Cardiac muscle cell (in vitro differentiated cells and primary cell): ENCODE data around the gene HPCAL4. TPM values are rescaled to one million over a fixed set of nuclear protein-coding genes. Genes with fewer than 3 reads are reported as not detected.

Source experiments
- DNase-seq, 2 donors: peaks; one replicate each; pipeline versions ENCODE4 v3.0.0 to v3.0.0-alpha.2; 2010 to 2017; ENCODE audit warnings: low read depth in 1 of 2, low spot score in 1 of 2
- H3K27ac ChIP-seq: fragments of 200-600 bp; sonication (generic); 2 replicates; pipeline ENCODE4 v1.5.1; 2016
- H3K27me3 ChIP-seq: fragments of 200-600 bp; sonication (generic); 2 replicates; pipeline ENCODE4 v1.6.0; 2016; ENCODE audit warnings: control low read depth
- H3K36me3 ChIP-seq: fragments of 200-600 bp; sonication (generic); 2 replicates; pipeline ENCODE4 v1.5.1; 2016; ENCODE audit warnings: control low read depth
- H3K4me1 ChIP-seq: fragments of 200-600 bp; sonication (generic); 2 replicates; pipeline ENCODE4 v1.8.1; 2017; ENCODE audit warnings: low read depth, mild to moderate bottlenecking, mixed run types
- H3K4me3 ChIP-seq: fragments of 200-600 bp; sonication (generic); 2 replicates; pipeline ENCODE4 v1.5.1; 2016; ENCODE audit warnings: mild to moderate bottlenecking
- H3K9me3 ChIP-seq: fragments of 200-600 bp; sonication (generic); 2 replicates; pipeline ENCODE4 v1.5.1; 2017; ENCODE audit warnings: low read depth, mild to moderate bottlenecking, control low read depth
- polyA plus RNA-seq: library from polyadenylated mRNA; unstranded; fragments of >200 nt; fragmentation: Nextera tagmentation; extraction: Ambion mirVana; gene quantifications from 2 replicates; pipeline ENCODE4 v1.2.1, GENCODE V29; 2016
- total RNA-seq: library from RNA; depleted of rRNA; stranded (reverse); fragments of >200 nt; gene quantifications from 2 replicates; pipeline ENCODE4 v1.2.3, GENCODE V29; 2016
- TF ChIP-seq, protein P1 (sequence below): IDR thresholded peaks from 2 replicates; pipeline ENCODE4 v1.5.1; 2012; ENCODE audit warnings: low read depth, mild to moderate bottlenecking, low read length

HPCAL4 gene
- total and polyA plus RNA-seq, 2 experiments from 2014 or later = 0.06 to 0.09 TPM

DNA sequence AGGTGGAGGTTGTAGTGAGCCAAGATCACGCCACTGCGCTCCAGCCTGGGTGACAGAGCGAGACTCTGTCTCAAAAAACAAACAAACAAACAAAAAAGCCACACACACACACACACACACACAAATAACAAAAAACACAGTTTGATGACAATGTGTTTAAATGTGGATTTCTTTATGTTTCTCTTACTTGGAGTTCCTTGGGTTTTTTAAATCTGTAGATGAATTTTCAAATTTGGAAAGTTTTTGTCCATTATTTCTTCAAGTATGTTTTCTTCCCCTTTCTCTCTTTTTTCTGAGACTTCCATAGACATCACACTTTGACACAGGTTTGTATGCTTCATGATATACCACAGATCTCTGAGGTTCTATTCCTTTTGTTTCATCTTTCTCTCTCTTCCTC, 35.4 kb upstream of the HPCAL4 start:
- Histone ChIP-seq H3K36me3 (no peaks in the 10 kb centered on the region), H3K27ac (no peak overlapping the region), H3K9me3 (no peaks in the 10 kb centered on the region), H3K4me3 (no peak overlapping the region), H3K27me3 (peaks cover 100% of the 10 kb centered on the region), H3K4me1 (no peaks in the 10 kb centered on the region)
- DNase-seq = no peak
- TF ChIP-seq, protein P1, sequence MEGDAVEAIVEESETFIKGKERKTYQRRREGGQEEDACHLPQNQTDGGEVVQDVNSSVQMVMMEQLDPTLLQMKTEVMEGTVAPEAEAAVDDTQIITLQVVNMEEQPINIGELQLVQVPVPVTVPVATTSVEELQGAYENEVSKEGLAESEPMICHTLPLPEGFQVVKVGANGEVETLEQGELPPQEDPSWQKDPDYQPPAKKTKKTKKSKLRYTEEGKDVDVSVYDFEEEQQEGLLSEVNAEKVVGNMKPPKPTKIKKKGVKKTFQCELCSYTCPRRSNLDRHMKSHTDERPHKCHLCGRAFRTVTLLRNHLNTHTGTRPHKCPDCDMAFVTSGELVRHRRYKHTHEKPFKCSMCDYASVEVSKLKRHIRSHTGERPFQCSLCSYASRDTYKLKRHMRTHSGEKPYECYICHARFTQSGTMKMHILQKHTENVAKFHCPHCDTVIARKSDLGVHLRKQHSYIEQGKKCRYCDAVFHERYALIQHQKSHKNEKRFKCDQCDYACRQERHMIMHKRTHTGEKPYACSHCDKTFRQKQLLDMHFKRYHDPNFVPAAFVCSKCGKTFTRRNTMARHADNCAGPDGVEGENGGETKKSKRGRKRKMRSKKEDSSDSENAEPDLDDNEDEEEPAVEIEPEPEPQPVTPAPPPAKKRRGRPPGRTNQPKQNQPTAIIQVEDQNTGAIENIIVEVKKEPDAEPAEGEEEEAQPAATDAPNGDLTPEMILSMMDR = no peak

DNA sequence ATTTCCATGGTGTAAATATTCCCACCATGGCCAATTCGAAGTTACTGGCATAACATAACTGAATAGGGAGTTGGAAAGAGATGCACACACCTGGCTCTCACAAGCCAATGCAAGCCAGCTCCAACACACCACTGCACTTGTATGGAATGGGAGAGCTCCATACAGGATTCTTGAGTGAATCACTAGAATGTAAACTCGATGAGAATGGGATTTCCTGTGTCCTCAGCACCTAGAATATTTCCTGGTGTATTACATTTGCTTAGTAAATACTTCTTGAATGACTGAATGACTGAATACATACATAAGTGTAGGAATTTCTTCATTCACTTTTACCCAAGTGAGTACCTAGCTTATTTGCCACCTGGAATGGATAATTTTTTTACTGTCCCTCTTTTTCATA, 31.3 kb upstream of the HPCAL4 start:
- H3K4me1 ChIP-seq = no peaks in the 10 kb centered on the region
- TF ChIP-seq, protein P1 = no peak
- DNase-seq = no peak
- no peak overlapping the region for H3K27ac ChIP-seq
- peaks cover 95% of the 10 kb centered on the region for H3K27me3 ChIP-seq
- no peaks in the 10 kb centered on the region for H3K36me3 ChIP-seq
- no peak overlapping the region for H3K4me3 ChIP-seq
- H3K9me3 ChIP-seq = no peaks in the 10 kb centered on the region

DNA sequence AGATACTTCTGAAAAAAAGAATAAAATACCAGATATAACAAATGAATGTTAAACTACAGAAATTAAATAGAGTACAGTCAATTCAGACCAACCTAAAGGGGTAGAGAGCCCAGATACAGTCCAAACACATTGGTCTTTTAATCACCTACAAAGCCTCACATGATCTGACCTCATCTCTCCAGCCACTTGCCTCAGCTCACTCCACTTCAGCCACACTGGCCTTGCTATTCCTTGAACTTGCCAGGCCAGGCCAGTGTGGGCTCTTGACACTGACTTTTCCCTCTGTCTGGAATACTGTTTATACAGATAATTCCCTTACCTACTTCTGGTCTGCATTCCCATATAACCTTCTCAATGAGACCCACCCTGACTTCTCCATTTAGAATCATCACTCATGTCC, 30.4 kb upstream of the HPCAL4 start:
- peaks cover 95% of the 10 kb centered on the region for H3K27me3 ChIP-seq
- TF ChIP-seq, protein P1 = no peak
- H3K4me1 ChIP-seq = no peaks in the 10 kb centered on the region
- DNase-seq = no peak
- no peak overlapping the region for H3K4me3 ChIP-seq
- no peak overlapping the region for H3K27ac ChIP-seq
- H3K9me3 ChIP-seq = no peaks in the 10 kb centered on the region
- no peaks in the 10 kb centered on the region for H3K36me3 ChIP-seq

DNA sequence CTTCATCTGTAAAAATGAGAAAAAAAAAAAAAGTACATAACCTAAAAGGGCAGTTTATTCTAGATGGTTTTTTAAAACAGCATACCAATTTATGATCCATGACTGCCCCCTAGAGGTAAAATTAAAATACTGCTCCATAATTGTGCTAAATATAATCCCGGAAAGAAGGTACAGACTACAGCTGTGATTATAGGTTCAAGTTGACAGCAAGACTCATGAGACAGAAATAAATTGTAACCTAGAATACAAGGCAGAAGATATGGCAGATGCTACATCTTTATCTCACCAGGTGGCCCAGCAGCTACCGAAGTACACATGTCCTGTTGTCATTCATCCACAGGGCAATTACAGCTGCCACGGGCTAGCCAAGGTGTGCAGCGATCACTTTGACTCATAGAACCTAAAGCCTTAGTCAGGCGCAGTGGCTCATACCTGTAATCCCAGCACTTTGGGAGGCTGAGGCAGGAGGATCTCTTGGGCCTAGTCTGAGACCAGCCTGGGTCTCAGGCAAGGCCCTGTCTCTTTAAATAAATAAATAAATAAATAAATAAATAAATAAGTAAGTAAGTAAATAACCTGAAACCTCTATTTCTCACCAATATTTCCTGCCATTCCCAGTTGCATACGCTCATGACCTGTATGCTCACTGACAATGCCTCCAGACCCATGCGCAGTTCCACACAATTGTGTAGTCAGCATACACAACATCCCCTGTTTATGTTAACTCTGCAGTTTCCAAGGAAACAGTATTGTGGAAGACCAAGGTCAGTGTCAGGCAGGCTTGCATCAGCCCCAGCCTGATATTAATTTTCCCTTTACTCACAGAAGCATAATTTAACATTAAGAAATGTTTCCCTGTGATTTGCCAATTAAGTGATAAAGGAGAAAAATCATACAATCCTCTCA, 29.1 kb upstream of the HPCAL4 start:
- Histone ChIP-seq H3K9me3 (no peaks in the 10 kb centered on the region), H3K4me1 (no peaks in the 10 kb centered on the region), H3K4me3 (no peak overlapping the region), H3K27me3 (peaks cover 95% of the 10 kb centered on the region), H3K36me3 (no peaks in the 10 kb centered on the region), H3K27ac (no peak overlapping the region)
- DNase-seq = peak; percentile 71 to 80
- TF ChIP-seq, protein P1 = peak; percentile 52

DNA sequence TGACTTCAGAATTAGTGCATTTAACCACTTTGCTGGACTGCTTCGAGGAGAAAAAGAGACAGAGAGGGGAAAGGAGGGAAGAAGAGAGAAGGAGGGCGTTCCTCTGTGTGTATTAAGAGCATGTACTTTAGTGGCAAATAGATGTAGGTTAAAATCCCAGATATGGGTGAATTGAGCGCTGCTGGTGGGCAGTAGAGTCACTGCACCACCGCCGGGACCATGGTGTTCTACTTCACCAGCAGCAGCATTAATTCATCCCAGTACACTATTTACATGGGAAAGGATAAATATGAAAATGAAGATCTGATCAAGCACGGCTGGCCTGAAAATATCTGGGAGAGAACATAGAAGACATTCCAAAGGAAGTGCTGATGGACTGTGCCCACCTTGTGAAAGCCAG, 26.6 kb upstream of the HPCAL4 start:
- H3K9me3 ChIP-seq = no peaks in the 10 kb centered on the region
- no peaks in the 10 kb centered on the region for H3K36me3 ChIP-seq
- H3K27me3 ChIP-seq = peaks cover 94% of the 10 kb centered on the region
- DNase-seq = no peak
- H3K4me1 ChIP-seq = no peaks in the 10 kb centered on the region
- no peak overlapping the region for H3K4me3 ChIP-seq
- TF ChIP-seq, protein P1 = no peak
- no peak overlapping the region for H3K27ac ChIP-seq
